Liver (tissue), 9 donors: Measurements from ENCODE around the gene OR5T3. TPM values are rescaled to one million over a fixed set of nuclear protein-coding genes. Genes with fewer than 3 reads are reported as not detected.

Experiments used
- DNase-seq: peaks from one replicate; pipeline ENCODE4 v3.0.0-alpha.2; 2017; ENCODE audit warnings: low spot score
- H3K27ac ChIP-seq, 2 donors: one replicate each; pipeline ENCODE4 v1.7.0; 2013; ENCODE audit warnings: inconsistent platforms in 2 of 2, low read length in 2 of 2, control low read depth in 1 of 2, low read depth in 1 of 2, mild to moderate bottlenecking in 1 of 2
- H3K27me3 ChIP-seq, 4 donors: one replicate each; pipeline versions ENCODE4 v1.6.1 to v1.7.0; 2013; ENCODE audit warnings: low read length in 3 of 4, inconsistent platforms in 1 of 4, mild to moderate bottlenecking in 1 of 4, moderate library complexity in 1 of 4; ENCODE audit not compliant: control insufficient read depth in 4 of 4, insufficient read depth in 4 of 4
- H3K36me3 ChIP-seq, 4 donors: one replicate each; pipeline versions ENCODE4 v1.6.1 to v1.7.0; 2013; ENCODE audit warnings: low read length in 3 of 4, mild to moderate bottlenecking in 3 of 4, low read depth in 1 of 4, moderate library complexity in 1 of 4; ENCODE audit not compliant: control insufficient read depth in 4 of 4, insufficient read depth in 3 of 4
- H3K4me1 ChIP-seq, 4 donors: one replicate each; pipeline versions ENCODE4 v1.6.1 to v1.7.0; 2013; ENCODE audit warnings: low read length in 3 of 4, mild to moderate bottlenecking in 3 of 4, moderate library complexity in 1 of 4; ENCODE audit not compliant: control insufficient read depth in 4 of 4, insufficient read depth in 4 of 4
- H3K4me3 ChIP-seq, 3 donors: one replicate each; pipeline versions ENCODE4 v1.6.1 to v1.7.0; 2013; ENCODE audit warnings: low read length in 3 of 3, control low read depth in 1 of 3, low read depth in 1 of 3, mild to moderate bottlenecking in 1 of 3
- H3K9ac ChIP-seq, 2 donors: one replicate each; pipeline ENCODE4 v1.7.0; 2013; ENCODE audit warnings: low read length in 2 of 2, mild to moderate bottlenecking in 2 of 2, moderate library complexity in 2 of 2, control low read depth in 1 of 2, low read depth in 1 of 2
- H3K9me3 ChIP-seq, 4 donors: one replicate each; pipeline versions ENCODE4 v1.6.1 to v1.7.0; 2013; ENCODE audit warnings: low read length in 3 of 4; ENCODE audit not compliant: control insufficient read depth in 4 of 4
- EGR1 ChIP-seq, 2 donors: IDR thresholded peaks; 2 replicates each; pipeline ENCODE4 v1.6.1; 2016 to 2018; ENCODE audit warnings: antibody characterized with exemption in 2 of 2, low read depth in 2 of 2
- FOXA1 ChIP-seq: IDR thresholded peaks from 2 replicates; pipeline ENCODE4 v1.6.1; 2016; ENCODE audit warnings: antibody characterized with exemption
- FOXA2 ChIP-seq: IDR thresholded peaks from 2 replicates; pipeline ENCODE4 v1.6.1; 2016; ENCODE audit warnings: antibody characterized with exemption
- GABPA ChIP-seq, 2 donors: IDR thresholded peaks in 1 of 2; conservative IDR thresholded peaks in 1 of 2; 2 replicates each; pipeline ENCODE4 v1.6.1; 2016; ENCODE audit warnings: antibody characterized with exemption in 2 of 2, mild to moderate bottlenecking in 1 of 2, moderate library complexity in 1 of 2
- HNF4A ChIP-seq, 2 donors: conservative IDR thresholded peaks; 2 replicates each; pipeline ENCODE4 v1.6.1; 2016; ENCODE audit warnings: antibody characterized with exemption in 2 of 2, mild to moderate bottlenecking in 2 of 2
- HNF4G ChIP-seq: IDR thresholded peaks from 2 replicates; pipeline ENCODE4 v1.6.1; 2016; ENCODE audit warnings: antibody characterized with exemption
- JUND ChIP-seq, 2 donors: IDR thresholded peaks; 2 replicates each; pipeline ENCODE4 v1.6.1; 2016; ENCODE audit warnings: antibody characterized with exemption in 2 of 2
- NR2F2 ChIP-seq: IDR thresholded peaks from 2 replicates; pipeline ENCODE4 v1.6.1; 2016; ENCODE audit warnings: antibody characterized with exemption
- RAD21 ChIP-seq, 2 donors: IDR thresholded peaks; 2 replicates each; pipeline ENCODE4 v1.6.1; 2016; ENCODE audit warnings: antibody characterized with exemption in 2 of 2, mild to moderate bottlenecking in 2 of 2
- RXRA ChIP-seq, 2 donors: IDR thresholded peaks; 2 replicates each; pipeline ENCODE4 v1.6.1; 2017 to 2018; ENCODE audit warnings: antibody characterized with exemption in 2 of 2, mild to moderate bottlenecking in 1 of 2
- SP1 ChIP-seq: IDR thresholded peaks from 2 replicates; pipeline ENCODE4 v1.6.1; 2018; ENCODE audit warnings: antibody characterized with exemption, mild to moderate bottlenecking
- TAF1 ChIP-seq: conservative IDR thresholded peaks from 2 replicates; pipeline ENCODE4 v1.6.1; 2016; ENCODE audit warnings: antibody characterized with exemption, mild to moderate bottlenecking
- YY1 ChIP-seq: IDR thresholded peaks from 2 replicates; pipeline ENCODE4 v1.6.1; 2016; ENCODE audit warnings: antibody characterized with exemption, mild to moderate bottlenecking
- polyA plus RNA-seq, 2 donors: library from polyadenylated mRNA; stranded (reverse) in 1 of 2; unstranded in 1 of 2; fragments of 200-250 nt in 1 of 2; fragments of >200 nt in 1 of 2; fragmentation: Nextera tagmentation in 1 of 2; extraction: Ambion mirVana in 1 of 2; gene quantifications; one replicate each; pipeline versions ENCODE4 v1.2.1 to v1.2.3, GENCODE V29; 2013 to 2015
- total RNA-seq, 2 donors: library from RNA; depleted of rRNA; stranded (reverse); fragments of >200 nt; gene quantifications; one replicate each; pipeline ENCODE4 v1.2.3, GENCODE V29; 2014
- TF ChIP-seq, protein P1 (sequence below): IDR thresholded peaks from 2 replicates; pipeline ENCODE4 v1.6.1; 2016; ENCODE audit warnings: antibody characterized with exemption, mild to moderate bottlenecking
- TF ChIP-seq, protein P2 (sequence below): IDR thresholded peaks from 2 replicates; pipeline ENCODE4 v1.6.1; 2016; ENCODE audit warnings: antibody characterized with exemption
- TF ChIP-seq, protein P3 (sequence below): IDR thresholded peaks from 2 replicates; pipeline ENCODE4 v1.6.1; 2016; ENCODE audit warnings: antibody characterized with exemption
- TF ChIP-seq, protein P4 (sequence below): IDR thresholded peaks from 2 replicates; pipeline ENCODE4 v1.6.1; 2016; ENCODE audit warnings: antibody characterized with exemption
- TF ChIP-seq, protein P5 (sequence below): fragments of 150-350 bp; IDR thresholded peaks from 2 replicates; pipeline ENCODE4 v1.5.1; 2017; ENCODE audit warnings: improper control_type of control experiment, low read depth, low read length; ENCODE audit not compliant: missing input control
- donor health status: healthy.
- donor health status: healthy.
- donor health status: healthy.
- donor health status: healthy.
- donor health status: healthy.

Gene OR5T3
- total RNA-seq (not detected), polyA plus RNA-seq (not detected)

DNA sequence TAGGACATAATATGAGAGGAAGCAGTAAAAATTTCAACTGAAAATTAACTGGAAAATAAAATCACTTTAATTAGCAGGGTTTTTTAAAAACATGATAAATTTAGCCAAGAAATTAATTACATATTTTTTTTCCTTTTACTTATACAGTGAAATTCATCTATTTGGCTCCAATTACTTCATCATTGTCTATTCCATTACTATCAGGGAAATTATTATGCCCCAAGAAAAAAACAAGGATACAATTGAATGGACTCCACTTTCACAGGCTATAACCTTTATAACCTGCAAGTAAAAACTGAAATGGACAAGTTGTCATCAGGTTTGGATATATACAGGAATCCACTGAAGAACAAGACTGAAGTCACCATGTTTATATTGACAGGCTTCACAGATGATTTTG is at the start of gene OR5T3:
Gene OR5T3 (plus strand): TSS at position 301 of the 400 bp plus-strand sequence. CDS start 0 bp downstream, at position 301.
- H3K27ac ChIP-seq = no peak within 1 kb of the TSS
- no peaks in the 10 kb centered on the region for H3K4me1 ChIP-seq
- no peaks in the 10 kb centered on the region for H3K27me3 ChIP-seq
- H3K9ac ChIP-seq = no peak within 1 kb of the TSS
- no peak within 1 kb of the TSS for H3K4me3 ChIP-seq
- H3K36me3 ChIP-seq = no peaks in the 10 kb centered on the region
- TF ChIP-seq YY1 (no peak), RAD21 (IDR thresholded peaks at IDR 0.05) (no peak), TAF1 (no peak), NR2F2 (no peak), JUND (IDR thresholded peaks at IDR 0.05) (no peak), RXRA (IDR thresholded peaks at IDR 0.05) (no peak), FOXA1 (no peak), HNF4A (conservative IDR thresholded peaks at IDR 0.05) (no peak), SP1 (no peak), EGR1 (IDR thresholded peaks at IDR 0.05; ENCODE audit: low read depth in 2 of 2) (no peak), FOXA2 (no peak), GABPA (IDR thresholded peaks at IDR 0.05 in 1 of 2, conservative IDR thresholded peaks at IDR 0.05 in 1 of 2) (no peak), HNF4G (no peak)
- TF ChIP-seq, protein P1, sequence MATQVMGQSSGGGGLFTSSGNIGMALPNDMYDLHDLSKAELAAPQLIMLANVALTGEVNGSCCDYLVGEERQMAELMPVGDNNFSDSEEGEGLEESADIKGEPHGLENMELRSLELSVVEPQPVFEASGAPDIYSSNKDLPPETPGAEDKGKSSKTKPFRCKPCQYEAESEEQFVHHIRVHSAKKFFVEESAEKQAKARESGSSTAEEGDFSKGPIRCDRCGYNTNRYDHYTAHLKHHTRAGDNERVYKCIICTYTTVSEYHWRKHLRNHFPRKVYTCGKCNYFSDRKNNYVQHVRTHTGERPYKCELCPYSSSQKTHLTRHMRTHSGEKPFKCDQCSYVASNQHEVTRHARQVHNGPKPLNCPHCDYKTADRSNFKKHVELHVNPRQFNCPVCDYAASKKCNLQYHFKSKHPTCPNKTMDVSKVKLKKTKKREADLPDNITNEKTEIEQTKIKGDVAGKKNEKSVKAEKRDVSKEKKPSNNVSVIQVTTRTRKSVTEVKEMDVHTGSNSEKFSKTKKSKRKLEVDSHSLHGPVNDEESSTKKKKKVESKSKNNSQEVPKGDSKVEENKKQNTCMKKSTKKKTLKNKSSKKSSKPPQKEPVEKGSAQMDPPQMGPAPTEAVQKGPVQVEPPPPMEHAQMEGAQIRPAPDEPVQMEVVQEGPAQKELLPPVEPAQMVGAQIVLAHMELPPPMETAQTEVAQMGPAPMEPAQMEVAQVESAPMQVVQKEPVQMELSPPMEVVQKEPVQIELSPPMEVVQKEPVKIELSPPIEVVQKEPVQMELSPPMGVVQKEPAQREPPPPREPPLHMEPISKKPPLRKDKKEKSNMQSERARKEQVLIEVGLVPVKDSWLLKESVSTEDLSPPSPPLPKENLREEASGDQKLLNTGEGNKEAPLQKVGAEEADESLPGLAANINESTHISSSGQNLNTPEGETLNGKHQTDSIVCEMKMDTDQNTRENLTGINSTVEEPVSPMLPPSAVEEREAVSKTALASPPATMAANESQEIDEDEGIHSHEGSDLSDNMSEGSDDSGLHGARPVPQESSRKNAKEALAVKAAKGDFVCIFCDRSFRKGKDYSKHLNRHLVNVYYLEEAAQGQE = no peak
- TF ChIP-seq, protein P2, sequence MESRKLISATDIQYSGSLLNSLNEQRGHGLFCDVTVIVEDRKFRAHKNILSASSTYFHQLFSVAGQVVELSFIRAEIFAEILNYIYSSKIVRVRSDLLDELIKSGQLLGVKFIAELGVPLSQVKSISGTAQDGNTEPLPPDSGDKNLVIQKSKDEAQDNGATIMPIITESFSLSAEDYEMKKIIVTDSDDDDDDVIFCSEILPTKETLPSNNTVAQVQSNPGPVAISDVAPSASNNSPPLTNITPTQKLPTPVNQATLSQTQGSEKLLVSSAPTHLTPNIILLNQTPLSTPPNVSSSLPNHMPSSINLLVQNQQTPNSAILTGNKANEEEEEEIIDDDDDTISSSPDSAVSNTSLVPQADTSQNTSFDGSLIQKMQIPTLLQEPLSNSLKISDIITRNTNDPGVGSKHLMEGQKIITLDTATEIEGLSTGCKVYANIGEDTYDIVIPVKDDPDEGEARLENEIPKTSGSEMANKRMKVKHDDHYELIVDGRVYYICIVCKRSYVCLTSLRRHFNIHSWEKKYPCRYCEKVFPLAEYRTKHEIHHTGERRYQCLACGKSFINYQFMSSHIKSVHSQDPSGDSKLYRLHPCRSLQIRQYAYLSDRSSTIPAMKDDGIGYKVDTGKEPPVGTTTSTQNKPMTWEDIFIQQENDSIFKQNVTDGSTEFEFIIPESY = no peak
- TF ChIP-seq, protein P3, sequence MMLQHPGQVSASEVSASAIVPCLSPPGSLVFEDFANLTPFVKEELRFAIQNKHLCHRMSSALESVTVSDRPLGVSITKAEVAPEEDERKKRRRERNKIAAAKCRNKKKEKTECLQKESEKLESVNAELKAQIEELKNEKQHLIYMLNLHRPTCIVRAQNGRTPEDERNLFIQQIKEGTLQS = no peak
- TF ChIP-seq, protein P4, sequence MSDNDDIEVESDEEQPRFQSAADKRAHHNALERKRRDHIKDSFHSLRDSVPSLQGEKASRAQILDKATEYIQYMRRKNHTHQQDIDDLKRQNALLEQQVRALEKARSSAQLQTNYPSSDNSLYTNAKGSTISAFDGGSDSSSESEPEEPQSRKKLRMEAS = no peak
- TF ChIP-seq, protein P5, sequence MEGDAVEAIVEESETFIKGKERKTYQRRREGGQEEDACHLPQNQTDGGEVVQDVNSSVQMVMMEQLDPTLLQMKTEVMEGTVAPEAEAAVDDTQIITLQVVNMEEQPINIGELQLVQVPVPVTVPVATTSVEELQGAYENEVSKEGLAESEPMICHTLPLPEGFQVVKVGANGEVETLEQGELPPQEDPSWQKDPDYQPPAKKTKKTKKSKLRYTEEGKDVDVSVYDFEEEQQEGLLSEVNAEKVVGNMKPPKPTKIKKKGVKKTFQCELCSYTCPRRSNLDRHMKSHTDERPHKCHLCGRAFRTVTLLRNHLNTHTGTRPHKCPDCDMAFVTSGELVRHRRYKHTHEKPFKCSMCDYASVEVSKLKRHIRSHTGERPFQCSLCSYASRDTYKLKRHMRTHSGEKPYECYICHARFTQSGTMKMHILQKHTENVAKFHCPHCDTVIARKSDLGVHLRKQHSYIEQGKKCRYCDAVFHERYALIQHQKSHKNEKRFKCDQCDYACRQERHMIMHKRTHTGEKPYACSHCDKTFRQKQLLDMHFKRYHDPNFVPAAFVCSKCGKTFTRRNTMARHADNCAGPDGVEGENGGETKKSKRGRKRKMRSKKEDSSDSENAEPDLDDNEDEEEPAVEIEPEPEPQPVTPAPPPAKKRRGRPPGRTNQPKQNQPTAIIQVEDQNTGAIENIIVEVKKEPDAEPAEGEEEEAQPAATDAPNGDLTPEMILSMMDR = no peak
- DNase-seq = no peak
- no peaks in the 10 kb centered on the region for H3K9me3 ChIP-seq
